Activated naive CD4-positive, alpha-beta T cell treated with Interleukin-2 at 50 U/mL for 16 hours (primary cell): ENCODE results near the gene MCOLN2.
"Not testable (repeated sequence)": the region's sequence is repeated elsewhere in the genome, so short reads cannot be mapped to it uniquely, and the experiment has no call there.

Experiments used
- DNase-seq: peaks from one replicate; pipeline ENCODE4 v3.0.0-alpha.2; 2020

The MCOLN2 gene

DNA sequence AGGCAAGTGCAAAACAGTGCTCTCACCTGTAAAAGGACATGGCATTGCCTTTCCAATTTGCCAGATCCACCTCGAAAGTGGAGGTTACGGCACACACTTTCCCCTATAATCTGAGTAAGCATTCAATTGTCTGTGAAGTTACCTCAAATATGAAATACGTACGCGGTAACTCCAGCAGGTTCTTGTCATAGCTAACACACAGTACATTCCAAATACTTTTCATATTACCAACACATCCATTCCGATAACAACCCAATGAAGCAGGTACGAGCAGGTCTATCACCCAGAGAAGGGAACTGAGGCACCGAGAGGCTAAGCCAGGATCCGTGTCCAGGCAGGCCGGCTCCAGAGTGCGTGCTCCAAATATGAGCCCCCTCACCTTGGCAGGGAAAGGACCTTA, 57.2 kb downstream of the MCOLN2 start:
- no peak for DNase-seq

DNA sequence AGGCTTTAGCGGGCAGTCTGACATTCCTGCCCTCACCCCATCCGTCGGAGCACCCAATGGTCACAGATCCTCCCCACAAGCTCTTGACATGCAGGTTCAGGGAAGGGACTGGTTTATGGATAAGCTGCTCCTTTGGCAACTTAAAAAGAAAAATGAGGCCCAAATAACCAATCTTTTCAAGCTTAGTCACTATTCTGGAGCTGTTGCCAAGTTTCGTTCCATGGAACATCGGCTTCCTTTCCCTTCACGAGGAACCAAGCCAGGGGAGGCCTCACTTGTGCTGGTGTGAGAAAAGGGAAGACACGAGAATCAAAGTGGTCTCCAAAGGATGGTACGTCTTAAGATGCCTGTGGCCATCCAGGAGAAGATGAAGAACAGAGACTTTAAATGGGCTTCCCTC, 57.8 kb downstream of the MCOLN2 start:
- no peak for DNase-seq

DNA sequence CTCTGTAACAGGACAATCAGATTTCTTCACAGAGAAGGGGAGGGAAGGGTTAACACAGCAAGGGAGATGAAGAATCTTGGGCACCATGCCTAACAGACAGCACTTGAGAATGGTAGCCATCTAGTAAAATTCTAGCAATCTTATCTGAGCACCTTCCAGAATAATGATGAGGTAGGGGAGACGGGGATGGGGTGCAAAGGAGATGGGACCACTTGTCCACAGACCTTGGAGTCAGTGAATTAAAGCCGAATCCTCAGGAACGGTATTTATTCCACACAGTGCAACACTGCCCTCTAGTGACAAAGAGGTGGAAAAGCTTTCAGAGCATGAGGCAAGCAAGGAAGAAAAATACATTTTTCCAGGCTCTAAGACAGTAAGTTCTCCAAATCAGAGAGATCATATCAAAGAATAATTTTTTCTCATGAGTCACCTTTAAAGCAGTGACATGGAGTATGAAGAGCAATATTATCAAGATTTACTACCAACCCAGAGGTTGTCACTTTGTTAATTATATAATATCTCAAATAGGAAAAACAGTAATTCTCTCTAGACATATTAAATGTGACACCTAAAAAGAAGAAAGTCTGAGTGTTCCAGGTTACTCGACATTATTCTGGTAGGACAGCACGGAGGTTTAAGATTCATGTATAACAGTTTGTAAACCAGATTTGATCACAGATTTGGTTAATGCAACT, 60.6 kb downstream of the MCOLN2 start:
- DNase-seq: peak; percentile 12

DNA sequence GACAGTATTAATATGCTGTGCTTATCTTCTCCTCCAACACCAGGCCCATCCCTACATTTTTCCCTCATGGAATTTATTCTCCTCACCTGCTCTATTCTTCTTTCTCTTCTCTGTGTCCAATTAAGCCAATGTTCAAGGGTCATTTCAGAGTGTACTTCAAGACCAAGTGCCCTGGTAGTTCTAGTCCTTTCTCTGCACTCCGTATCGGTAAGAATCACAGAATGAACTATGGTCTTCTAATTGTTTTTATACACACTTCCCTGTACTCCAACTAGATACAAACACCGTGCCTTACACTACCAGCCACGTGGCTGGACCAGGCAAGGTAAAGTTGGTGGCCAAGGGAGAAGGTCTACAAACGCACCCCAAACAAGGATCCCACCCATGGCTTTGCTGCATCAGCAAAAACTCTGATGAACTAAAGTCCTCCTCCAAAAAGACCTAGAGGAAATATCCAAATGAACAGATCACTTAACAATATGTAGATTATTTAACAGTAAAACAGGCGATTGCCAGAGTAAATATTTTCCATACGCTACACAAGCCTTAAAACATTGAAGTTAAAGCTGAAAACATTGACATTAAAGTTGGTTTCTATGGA, 63.8 kb downstream of the MCOLN2 start:
- DNase-seq: no peak

DNA sequence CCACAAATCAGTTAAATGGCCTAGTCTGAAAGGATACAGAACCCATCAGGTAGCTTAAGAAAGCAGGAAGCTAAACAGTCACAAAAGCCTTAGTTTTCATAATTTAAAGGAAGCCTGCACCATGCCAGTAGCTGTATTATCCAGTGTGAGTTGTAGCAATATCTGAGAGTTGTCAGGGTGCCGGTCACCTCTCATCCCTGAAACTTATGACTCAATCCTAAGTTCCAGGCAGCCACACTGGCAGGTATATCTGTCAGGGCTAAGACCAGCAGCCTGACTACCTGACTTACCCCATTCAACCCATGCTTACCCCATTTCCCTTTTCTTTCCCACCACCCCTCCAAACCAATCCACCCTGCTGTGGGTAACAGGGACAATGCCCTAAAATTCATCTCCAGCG, 66.1 kb downstream of the MCOLN2 start:
- no peak for DNase-seq

DNA sequence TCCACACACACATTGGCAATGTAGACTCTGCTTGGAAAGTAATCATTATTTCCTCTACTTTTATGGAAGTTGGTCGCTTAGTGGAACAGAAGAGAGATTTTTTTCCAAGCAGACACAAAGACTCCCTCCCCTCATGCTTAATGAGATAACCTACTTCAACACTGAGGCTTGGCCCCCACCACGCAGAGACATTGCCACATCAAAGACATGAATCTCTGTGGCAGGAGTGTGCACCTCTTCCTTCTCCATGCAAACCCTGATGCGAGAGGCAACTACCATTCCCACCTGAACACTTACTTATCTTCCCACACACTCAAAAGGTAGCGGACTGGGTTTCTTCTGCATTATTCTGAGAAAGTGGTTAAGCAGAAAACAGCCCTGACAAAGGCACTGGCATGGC, 66.6 kb downstream of the MCOLN2 start:
- DNase-seq: no peak

DNA sequence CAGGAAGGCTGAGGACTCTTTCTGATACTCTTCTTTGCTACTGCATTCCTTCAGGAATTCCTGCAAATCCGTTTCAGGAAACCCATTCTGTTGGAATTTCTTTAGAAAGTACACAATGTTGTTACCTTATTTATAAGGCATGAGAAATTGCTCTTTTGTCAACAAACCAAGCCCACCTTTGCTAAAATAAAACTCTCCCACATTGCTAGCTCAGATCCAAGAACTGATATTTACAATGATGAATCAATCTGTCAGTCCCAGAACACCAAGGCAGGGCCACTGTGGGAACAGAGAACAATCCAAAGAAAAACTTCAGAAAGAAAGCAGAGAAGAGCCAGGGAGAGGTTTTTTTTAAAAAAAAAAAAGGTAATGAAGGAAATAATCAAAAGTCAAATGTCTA, 67.3 kb downstream of the MCOLN2 start:
- no peak for DNase-seq

DNA sequence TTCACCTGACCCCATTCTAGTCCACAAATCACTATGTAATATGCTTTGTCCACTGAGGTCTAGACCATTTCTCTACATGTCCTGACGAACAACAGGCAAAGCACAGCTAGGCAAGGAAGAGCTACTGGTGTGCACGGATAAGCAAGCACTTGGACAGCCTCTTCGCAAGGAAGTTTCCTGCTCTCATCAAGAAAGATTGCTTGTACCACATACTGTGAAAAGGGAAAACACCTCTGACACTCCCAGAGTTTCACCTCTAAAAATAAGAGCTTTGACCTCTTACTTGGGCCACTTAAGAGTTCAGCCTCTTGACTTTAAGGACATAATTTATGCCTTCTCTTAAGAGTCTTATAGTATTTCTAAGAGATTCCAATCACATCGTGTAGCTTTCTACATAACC, 67.9 kb downstream of the MCOLN2 start:
- no peak for DNase-seq

DNA sequence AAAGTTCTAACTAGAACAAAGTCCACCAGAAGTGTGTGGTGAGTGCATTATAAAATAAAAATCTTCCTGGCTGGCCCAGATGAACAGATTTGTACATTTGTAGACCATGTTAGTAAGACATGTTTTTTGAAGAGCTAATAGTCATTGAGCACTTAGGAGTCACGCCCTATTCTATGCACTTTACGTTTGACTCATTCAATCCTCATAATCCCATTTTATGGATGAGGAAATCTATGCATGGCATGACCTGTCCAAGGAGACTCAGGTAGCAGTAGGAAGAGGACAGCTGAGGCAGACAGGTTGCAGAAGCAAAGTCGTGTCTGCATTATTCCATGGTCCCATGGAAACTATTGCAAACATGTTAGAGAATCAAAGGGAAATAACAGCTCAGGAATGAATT, 73.6 kb downstream of the MCOLN2 start:
- no peak for DNase-seq

DNA sequence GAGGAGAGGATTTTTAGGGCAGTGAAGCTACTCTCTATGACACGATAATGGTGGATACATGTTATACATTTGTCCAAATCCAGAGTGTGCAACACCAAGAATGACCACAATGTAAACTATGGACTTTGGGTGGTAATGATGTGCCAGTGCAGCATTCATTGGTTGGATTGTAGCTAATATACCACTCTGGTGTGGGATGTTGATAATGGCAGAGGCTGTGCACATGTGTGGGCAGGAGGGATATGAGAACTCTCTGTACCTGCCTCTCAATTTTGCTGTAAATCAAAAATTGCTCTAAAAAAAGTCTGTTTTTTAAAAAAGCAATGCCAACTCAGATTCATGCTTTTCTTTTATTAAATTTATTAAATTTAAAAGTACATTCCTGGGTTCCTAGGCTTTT, 76.8 kb downstream of the MCOLN2 start:
- DNase-seq: no peak

DNA sequence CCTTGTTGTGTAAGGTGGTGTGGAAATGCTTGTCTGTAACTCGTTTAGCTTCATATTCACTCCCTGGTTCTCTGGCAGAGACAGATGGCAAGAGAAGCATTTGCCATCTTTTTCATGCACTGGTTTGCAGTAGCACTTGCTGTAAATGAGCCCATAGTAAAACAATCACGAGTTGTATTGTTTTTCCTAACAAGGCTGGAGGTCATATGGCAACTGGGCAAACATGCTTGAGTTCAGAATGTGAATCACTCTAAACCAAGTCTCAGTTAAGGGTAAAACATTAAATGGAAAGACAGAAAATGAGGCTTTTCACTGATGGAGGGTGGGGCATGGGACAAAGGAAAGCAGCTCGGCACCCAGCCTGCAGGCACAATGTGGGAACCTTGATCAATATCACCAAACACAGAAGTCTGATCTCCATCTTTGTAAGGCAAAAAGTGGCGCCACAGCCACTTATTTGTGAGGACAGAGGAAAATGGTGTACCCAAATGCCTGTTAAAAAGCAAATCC, 77.4 kb downstream of the MCOLN2 start:
- DNase-seq: no peak

DNA sequence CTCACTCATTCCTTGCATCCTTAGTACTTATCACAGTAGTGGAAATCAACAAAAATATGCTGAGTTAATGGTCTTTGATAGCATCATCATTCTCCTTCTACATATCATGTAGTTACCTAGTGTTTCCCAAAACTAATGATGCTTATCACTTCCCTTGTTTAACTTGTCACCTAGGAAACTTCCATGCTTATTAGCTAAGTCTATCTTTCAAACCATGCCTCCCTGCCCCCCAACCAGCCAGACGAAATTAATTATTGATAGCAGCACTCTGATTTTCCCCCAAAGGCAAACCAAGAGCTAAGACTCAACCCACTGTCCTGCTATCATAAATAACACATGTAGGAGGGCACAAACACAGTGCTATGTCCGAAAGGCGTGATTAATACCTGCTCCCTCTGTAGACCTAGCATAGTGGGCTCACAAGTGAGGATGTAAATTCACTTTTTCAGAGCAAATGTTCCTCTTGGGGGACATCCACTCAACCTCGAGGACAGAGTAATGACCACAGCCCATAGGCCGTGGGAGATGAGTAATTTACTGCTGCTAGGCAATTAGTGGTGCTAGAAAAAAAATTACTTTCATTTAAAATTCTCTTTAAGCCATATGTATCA, 78.1 kb downstream of the MCOLN2 start:
- DNase-seq: no peak

DNA sequence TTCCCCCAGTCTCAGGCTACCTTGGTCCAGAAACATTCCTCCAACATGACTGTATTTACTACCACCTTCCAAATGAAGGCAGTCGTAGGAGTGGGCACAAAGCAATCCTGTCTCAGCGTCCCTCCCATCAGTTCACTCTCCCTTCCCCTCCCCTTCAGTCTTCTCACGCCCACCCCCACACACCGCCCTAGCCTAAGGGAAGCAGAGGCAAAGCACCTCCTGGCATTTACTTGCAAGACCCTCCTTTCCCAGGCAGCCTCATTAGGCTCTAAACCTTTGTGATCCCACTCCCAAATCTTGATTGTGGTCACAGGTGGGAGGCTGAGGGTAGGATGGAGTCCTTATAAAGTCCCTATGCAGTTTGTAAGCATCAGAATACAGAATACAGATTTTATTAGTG, 80.0 kb downstream of the MCOLN2 start:
- no peak for DNase-seq

DNA sequence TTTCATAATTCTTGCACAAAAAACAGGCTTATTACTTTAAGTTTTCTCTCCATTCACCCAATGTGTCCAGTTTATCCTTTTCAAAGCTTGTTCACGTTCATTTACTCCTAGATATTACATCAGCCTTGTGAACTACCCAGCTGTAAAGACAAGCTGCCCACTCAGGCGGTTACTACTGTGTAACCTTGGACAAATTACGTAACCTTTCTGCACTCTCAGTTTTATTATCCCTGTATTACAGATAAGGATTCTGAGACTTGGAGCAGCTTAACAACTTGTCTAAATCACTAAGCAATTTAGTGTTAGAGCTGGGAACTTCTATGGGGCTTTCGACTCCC, 83.4 kb downstream of the MCOLN2 start:
- DNase-seq: no peak

DNA sequence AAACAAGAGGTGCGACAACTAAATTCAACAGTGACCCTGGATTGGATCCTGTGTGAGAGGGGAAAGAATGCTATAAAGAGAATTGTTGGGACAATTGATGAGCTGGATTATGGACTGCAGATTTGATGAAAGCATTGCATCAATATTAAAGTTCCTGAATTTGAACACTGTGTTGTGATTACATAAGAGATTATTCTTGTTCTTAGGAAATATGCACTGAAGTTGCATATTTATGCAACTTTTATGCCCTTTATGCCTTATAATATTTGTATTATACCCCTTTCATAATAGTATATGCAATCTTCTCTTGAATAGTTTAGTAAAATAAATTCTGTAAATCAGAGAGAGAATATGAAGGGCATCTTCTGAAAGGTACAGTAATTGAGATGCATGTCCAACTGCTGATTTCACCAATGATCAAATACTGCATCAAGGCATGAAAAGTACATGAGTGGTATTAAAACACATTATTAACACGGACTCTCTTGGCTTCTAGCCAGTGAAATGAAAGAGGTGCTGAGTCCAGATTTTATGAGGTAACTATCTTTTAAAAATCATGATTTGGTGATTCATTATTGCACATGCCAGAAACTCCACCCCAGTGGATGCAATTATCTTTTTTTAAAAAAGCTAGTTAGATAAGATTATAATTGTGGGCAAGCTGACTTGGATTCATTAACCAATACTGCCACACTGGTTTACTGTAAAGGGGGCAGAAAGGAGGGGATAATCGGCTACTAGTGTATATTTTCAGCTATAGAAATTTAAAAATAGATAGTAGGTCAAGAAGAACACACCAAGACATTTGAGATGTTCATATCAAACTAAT, 84.0 kb downstream of the MCOLN2 start:
- DNase-seq: no peak

DNA sequence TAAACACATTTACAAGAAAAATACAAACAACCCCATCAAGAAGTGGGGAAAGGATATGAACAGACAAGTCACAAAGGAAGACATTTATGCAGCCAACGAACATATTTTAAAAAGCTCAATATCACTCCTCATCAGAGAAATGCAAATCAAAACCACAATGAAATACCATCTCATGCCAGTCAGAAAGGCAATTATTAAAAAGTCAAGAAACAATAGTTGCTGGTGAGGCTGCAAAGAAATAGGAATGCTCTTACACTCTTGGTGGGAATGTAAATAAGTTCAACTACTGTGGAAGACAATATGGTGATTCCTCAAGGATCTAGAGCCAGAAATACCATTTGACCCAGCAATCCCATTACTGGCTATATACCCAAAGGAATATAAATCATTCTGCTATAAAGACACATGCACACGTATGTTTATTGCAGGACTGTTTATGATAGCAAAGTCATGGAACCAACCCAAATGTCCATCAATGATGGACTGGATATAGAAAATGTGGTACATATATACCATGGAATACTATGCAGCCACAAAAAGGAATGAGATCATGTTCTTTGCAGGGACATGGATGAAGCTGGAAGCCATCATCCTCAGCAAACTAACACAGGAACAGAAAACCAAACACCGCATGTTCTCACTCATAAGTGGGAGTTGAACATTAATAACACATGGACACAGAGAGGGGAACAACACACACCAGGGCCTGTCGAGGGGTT, 88.0 kb downstream of the MCOLN2 start:
- not testable (repeated sequence) for DNase-seq

DNA sequence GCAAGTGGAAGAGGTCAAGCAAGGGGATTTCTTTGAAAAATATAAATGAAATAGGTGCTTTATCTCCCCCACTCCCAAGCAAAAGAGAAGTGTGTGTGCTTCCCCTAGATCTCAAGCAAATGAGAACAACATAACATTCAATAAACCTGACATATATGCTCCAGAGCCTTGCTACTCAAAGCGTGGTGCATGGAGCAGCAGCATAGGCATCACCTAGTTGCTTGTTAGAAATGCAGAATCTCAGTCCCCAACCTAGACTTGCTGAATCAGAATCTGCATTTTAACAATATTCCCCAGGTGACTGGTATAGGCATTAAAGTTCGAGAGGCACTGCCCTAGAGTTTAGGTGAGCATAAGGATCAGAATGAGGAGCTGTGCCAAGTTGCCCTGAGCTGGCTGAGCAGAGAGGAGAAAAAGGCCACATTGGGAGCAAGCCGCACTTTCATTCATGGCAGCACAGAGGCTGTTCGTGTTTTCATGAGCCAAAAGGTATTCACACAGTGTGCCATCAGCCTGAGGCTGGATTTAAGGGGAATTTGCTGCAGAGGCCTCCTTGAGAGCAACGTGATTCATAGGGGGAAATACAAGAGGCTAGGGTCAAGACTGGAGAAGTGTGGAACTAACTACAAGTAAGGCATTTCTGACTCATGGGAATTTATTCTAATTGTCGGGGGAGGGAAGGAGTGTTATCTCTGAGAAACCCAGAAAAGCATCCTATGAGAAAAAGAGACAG, 89.7 kb downstream of the MCOLN2 start:
- no peak for DNase-seq

DNA sequence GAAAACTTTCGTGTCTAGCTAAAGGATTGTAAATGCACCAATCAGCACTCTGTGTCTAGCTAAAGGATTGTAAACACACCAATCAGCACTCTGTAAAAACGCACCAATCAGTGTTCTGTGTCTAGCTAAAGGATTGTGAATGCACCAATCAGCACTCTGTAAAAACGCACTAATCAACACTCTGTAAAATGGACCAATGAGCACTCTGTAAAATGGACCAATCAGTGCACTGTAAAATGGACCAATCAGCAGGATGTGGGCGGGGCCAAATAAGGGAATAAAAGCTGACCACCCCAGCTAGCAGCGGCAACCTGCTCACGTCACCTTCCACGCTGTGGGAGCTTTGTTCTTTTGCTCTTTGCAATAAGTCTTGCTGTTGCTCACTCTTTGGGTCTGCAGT, 94.2 kb downstream of the MCOLN2 start:
- DNase-seq: not testable (repeated sequence)

DNA sequence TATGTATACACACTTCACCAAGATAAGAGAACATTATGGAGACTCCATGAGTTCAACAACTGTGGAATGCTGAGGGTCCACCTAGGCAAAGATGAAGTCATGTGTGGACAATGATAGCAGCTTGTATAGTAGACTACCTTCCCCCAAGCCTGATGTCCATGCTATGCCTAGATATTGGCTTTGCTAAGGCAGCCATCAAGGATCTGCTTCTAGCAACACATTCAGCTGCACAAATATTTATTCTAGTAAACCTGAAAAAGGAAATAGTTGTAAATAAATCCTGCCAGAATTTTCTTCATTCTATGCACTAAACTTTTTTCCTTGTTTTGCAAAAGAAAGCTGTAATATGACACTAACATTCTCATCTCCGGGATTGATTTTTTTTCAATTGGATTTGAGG, 96.9 kb downstream of the MCOLN2 start:
- no peak for DNase-seq

DNA sequence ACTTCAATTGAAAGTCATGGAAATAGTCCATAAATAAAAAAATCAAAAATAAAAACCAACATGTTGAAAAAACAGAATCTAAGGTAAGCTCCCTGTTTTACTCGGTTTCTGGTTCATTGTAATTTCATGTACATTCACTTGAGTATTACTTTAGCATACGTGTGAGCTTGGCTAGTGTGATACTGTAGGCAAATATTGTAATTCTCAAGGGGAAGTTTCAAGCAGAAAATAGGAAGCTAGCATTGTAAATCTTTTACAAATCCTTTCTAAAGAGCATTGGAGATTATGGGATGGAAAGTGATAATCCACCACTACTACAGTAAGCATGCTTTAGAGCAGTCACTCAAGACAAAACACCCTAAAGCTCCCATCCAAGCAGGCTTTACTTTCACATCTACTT, 100.6 kb downstream of the MCOLN2 start:
- no peak for DNase-seq

DNA sequence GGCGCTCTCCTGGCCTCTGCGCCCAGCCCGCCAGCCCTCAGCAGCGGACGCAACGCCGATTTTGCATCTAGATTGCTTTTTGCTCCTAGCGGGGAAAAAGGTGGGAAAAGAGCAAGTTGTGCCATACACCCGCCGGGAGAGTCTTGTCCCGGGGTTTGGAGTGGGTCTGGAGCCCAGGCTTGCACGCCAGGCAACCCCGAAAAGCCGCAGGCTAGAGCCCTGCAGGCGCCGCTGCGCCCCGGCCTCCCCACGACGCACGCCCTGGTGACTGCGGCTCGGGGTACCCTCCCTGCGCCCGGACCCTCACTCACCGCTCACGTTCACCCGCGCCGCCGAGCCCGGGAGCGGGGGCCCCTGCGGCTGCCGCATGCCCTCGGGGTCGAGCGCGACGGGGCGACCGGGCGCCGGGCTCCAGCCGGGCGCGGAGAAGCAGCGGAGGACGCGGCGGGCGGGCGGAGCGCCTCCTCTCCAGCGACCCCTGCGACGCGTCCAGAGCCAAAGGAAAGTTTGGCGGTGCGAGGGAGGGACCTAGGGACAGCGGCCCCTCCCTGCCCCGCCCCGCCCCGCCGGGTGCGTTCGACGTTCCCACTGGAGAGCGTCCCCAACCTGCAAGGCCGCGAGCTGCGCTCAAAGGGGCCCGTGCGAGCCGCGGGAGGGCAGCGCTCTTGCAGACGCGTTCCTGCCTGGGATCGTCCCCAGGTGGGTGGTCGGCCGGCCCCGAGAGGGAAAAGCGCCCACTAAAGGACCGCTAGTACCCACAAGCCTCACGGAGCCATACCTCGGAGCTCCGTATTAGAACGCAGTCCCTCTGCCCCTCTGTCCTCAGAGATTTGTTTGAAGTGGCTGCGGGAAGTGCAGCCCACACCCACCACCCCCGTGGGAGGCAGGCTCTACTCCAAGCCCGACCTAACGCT, 104.0 kb downstream of the MCOLN2 start, which contains the start of gene LPAR3:
TSS of gene LPAR3 (minus strand) at position 502 of the 914 bp plus-strand sequence. CDS start 27,086 bp downstream, outside the sequence.
- DNase-seq: peak; percentile 27
